Stimulated activated CD8-positive, alpha-beta memory T cell treated with anti-CD3 and anti-CD28 coated beads, Interleukin-15, amount 100 ng/mL, for 24 hours (primary cell): Measurements from ENCODE around the gene PPIP5K1.
A peak's percentile ranks its signal among the peaks of the same experiment; 100 is the strongest.

Experiments
- DNase-seq: peaks from one replicate; pipeline ENCODE4 v3.0.0-alpha.2; 2020; ENCODE audit warnings: low read depth

Gene PPIP5K1

DNA sequence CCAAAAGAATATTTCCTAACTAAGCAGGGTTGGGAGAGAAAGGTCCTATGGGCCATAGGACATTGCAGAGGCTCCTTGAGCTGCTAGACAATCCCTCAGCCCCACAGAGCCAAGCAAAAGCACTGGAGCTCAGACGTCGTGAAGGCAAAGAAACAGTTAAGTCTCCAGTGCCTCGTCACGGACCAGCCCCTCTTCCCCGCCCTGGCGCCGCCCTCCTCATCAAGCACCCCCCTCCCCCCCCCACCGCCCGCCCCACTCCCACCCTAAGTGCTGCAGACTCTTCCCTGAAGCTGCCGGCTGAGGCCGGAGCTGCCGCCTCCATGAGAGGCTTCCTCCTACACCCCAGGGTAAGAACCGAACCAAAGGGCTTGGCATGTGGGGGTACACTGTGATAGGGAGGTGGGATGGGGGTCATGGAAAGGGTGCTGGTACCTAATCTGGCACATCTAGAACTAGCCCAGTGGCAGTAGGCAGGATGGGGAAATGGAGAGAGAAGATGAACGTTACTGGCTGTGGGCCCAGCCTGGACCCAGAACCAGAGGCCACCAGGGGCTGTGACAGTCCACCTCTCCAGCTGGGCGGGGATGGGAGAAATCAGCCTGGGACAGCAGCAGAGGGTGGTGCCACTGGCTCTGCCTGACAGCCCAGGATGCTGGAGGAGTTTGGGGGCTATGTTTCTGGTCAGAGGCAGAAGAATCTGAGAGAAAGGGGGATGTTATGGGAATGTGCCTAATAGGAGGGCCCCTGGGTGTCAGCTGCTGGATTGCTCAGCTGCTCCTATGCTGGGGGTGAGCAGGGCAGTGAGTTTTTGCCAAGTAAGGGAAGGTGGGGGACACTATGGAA, 72.4 kb downstream of the PPIP5K1 start, which contains the start of gene MAP1A:
Gene MAP1A, plus strand, starts transcription at position 255 of the 843 bp plus-strand sequence. CDS start 3,866 bp downstream, outside the sequence.
- DNase-seq: no peak

DNA sequence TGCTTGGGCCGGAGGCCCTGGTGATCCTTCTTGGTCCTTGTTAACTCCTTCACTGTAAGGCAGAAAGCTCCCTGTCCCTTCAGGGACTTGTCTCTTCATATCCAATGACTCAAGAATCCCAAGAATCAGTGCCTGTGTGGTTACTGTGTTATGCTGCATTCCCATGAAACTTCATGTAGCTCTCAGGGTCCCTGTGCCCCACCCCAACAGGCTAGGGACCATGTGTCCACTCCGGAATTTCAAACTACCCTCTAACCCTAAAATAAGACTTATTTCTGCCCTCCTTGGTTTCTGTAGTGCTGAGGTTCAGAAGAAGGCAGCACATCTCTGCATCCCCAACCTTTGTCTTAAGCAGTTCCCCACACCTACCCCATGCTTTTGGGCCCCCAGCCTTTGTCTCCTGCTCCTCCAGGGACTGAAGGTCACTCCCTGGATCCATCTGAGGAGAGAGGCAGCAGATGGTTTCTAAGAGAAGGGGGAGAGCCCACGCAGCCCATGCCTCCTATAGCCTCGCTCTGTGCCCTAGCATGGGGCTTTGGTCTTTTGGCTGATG, 73.1 kb downstream of the PPIP5K1 start:
- no peak for DNase-seq

DNA sequence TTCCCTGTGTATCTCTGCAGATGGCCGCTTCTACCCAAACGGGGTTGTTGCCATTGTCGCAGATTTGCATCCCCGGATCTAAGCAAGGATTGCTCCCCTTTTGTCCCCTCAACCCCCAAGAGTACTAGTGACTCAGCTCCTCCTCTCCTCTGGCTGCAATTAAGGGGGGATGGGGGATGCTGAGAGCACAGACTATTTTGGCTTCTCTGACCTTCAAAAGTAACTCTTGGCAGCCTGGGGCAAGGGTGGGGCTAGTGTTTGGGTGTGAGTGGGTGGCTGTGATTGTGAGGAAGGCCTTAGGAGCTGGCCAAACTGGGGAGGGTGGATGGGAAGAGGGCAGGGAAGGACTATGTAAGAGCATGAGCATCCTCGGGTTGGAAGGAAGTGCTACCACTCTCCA, 73.8 kb downstream of the PPIP5K1 start:
- DNase-seq: no peak

DNA sequence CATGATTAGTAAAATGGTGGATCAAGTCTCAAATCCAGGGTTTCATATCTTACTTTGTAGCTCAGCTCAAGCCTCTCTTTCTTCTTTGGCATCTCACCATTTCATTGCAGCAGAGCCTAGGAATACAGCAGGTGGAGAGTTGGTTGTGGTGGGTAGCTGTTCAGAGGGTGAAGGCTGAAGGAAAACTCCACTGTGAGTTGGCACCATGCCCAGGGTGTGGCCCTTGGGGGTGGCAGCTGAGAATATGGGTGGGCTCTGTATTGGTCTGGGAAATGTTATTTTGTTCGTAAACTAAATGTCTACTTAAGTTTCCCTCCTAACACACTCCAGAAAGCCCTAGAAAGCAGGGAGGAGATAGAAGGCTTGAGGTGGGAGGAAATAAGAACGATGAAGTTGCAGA, 74.3 kb downstream of the PPIP5K1 start:
- DNase-seq: no peak

DNA sequence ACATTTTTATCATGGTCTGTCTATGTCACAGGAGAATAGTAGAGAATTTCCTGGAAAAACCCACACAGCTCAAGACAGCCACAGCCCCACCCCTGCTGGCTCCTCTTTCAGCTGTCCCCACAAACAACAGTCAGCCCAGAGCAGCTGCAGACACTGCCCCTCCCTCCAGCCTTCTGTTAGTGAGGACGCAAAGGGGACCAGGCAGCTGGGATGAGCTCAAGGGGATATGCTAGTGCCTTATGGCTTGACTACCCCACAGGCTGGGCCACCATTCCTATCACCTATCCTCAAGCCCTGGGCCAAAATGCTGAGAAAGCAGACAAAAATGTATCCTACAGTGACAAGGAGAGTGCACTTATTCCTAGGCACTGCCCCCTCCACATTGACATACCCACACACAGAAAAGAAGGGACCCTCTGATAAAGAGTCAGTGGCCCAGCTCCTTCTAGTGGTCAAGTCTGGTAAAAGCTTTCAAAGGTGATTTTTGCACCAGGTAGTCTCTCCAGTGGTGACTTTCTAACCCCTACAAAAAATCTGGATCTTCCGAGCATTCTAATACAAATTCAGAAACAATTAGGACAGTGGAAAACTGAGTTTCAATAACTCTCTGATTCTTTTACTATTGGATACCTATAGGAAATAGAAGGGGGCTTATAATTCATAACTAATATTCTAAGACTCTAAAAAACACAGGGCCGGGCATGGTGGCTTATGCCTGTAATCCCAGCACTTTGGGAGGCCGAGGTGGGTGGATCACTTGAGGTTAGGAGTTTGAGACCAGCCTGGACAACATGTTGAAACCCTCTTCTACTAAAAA, 75.6 kb downstream of the PPIP5K1 start:
- DNase-seq: no peak

DNA sequence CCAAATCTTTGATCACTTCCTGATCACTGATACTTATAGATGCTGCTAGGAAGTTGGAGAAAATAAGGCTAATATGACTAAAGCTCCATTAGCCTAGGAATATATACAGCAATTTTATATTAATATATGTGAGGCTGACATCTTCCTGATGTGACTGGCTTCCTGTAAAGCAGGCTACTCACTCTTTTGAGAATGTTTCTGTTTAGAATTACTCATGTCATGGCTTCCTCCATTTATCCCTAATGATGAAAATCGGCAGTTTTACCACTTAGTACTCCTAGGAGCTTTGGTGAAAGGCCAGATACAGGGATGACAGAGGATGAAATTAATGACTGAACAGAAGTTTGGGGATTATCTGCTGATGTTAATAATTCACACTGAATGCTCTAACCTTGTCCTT, 76.5 kb downstream of the PPIP5K1 start:
- DNase-seq: no peak

DNA sequence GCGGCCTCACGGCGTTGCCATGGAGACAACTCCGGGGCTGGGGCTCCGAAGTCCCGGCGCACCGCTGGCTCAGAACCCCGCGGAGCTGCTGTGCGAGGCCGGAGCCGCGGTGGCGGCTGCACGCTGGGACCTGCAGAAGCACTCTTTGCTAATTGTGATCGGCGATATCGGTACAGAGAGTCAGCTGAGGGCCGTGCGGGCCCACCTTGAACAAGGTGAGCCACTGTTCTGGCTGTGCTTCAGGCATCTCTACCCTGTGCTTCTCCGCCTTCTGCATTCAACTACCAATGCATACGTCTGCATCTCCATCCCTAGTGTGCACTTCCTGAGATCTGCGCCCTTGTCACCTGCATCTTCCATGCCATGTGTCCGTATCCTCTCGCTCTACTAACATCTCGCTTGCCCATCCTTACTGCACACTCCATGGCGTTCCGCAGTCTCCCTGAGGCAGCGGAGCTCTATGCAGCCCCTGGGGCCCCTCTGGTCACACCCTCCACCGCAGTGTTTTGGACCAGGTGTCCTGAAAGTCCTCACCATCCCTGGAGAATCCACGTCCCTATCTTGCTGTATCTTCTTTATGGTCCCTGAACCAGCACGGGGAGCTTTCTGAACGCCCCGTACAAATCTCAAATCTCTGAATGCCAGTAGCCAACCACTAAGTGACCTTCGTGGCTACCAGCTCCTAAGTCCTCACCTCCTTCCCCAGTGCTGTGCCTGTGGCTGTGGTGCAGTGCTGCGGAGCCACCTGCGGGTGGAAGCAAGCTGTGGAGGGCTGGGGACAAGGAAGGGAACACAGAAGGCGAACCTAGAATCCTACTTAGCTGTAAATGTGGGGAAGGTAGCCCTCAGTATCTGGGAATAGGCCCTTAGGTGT, 78.8 kb downstream of the PPIP5K1 start:
- no peak for DNase-seq

DNA sequence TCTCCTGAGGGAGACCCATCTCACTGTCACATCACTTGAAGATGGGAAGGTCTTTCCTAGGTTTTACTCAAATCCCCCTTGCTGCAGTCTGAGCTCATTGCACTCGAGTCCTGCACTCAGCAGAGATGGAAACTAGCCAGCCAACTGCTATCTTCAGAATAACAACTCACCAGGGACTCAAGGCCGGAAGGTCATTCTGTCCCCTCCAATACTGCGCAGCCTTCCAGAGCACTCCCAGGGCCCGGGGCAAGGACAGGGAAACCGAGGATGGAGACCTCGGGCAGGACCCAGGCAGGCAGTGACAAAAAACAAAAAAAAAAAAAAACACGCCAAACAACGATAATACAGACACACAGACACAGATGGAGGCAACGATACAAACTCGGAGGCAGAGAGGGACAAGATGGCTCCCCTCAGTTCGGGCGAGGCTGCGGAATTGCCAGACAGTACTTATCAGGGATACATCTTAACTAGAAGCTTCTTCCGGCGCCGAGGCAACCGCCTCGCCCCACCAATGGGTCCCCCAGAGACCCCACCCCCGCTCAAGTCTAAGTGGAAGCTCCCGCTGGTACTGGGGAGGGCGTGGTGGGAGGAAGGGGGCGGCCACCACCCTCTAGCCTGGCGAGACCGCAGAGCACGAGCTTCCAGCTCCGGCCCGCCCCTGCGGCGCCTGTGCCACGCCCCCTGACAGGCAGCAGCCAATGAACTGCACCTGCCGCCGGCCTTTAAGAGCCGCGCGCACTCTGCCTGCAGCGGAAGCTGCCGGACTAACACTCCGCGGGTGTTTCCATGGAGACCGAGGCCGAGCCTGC, 79.6 kb downstream of the PPIP5K1 start:
- DNase-seq: peak; percentile 85

DNA sequence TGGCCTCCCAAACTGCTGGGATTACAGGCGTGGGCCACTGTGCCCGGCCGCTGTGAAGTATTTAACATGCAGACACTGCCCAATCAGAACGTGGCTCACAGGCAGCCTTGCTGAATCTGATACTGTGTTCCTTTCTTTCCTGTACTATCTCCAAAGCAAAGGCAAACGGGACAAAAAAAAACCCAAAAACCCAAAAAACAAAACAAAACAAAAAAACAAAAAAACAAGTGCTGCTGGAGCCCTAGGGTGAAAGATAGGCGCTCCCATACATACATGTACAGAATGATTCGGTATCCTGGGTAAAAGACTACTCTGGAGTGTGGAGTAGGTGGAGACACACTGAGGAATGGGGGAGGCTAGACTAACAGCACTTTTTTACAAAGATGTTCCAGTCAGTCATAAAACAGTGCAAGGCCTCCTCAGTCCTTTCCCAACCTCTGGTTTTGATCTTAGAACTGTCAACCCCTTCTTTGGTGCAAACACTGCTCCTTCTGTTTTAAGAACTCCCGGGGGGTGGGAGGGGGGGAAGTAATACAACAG, 80.3 kb downstream of the PPIP5K1 start:
- DNase-seq: no peak

DNA sequence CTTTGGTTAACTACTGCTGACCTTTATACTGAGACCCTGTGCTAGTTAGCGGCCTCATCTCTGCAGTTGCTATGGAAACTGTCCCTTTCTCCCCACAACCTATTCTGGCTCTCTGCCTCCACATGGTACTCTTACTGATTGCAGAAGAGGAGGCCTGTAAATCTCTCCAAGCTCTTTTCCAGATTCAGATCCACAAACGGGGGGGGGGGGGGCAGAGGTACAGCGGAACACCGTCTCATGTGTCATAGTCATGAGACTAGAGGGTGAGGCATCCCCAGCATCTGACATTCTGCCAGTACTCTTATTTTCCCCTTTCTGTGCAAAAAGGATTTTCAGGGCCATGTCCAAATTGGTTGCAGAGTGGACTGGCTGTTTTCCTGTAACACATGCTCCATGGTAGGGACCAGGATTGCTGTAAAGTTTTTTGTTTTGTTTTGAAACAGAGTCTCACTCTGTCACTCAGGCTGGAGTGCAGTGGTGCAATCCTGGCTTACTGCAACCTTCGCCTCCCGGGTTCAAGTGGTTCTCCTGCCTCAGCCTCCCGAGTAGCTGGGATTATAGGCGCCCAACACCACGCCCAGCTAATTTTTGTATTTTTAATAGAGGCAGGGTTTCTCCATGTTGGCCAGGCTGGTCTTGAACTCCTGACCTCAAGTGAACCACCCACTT, 80.9 kb downstream of the PPIP5K1 start:
- DNase-seq: no peak

DNA sequence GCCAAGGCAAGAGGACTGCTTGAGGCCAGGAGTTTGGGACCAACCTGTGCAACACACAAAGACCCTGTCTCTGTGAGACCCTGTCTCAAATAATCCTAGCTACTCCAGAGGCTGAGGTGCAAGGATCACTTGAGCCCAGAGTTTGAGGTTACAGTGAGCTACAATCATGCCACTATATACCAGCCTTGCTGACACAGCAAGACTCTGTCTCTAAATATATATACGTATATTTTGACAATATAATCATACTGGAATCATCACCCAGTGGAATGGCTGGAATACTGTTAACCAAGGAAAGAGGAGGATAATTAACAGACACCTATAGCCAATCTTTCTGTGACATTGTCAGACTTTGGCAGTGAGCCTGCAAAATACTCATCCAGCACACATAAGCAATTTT, 81.6 kb downstream of the PPIP5K1 start:
- no peak for DNase-seq

DNA sequence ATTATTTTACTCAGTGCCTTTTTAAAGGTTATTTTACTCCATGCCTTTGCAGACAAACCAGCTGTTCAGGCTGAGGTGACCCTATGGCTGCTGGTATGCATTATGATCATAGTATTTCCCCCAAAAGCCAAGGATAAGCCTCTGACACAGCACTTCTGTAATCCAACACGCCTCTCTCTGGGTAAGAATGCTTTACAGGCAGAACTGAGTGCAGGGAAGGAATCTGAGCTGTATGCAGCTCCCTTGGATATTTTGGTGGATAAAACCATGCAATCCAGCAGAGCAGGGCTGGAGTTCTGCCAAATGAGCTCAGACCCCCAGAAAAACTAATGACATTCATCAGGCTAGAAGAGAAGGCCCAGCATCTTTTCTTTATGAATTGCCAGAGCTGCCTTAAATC, 84.3 kb downstream of the PPIP5K1 start:
- DNase-seq: no peak

DNA sequence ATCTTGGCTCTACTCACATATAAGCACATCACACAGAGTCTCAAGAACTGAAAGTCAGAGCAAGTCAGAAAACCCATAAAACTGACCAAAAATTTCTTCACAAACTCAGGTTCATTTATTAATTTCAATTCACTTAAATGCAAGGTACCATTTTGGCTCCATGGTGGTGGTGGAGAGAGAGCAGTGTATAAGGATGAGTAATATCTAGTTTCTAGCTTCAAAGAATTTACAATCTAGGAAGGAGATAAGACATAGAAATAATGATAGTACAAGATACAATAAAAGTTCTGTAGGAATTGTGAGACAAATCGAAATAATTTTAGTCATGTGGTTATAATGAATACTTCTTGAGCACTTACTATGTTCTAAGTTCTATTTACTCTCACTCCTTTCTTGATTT, 90.4 kb downstream of the PPIP5K1 start:
- no peak for DNase-seq

DNA sequence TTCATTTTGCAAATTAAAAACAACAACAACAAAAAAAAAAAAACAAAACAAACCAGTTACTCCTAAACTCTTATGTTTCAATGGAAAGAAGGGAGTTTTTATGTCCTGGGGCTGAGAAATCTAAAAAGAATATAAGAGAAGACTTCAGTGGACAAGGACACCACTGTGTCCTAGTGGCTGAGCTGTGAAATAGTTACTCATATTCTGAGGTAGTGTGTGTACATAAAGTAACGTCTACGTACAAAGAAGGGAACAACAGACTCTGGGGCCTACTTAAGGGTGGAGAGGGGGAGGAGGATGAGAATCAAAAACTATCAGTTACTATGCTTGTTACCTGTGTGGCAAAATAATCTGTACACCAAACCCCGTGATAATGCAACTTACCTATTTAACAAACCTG, 91.0 kb downstream of the PPIP5K1 start:
- DNase-seq: no peak

DNA sequence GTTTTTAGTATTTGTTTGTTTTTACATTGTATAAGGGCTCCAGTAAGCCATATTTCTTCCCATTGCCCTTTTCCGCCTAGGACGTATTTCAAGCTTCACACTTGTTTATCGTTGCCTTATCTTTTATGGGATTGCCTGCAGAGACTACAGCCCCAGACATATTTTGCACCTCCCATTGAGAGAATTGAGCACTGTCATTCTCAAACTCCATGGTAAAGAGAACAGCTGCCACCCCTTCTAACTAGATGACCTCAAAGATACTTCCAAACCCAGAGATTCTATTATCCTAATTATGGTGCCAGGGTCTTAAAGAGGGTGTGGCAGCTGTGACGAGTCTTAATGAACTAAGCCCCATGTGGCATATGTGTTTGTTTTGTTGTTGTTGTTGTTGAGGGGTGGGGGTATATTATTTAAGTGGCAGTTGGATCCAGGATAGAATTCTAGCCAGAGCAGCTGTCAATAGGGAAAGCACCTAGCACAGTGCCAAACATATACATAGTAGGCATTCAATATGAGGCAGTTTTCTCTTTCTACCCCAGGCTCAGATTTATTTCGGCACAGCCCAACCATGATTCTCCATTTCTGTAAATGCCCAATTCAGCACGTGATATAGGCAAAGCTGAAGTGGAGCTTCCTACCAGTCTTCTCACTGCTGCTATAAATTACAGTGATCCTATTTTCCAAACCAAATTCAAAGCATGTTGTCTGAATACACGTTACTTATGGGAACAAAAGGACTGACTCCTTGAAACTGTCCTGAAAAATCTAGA, 96.1 kb downstream of the PPIP5K1 start:
- no peak for DNase-seq

DNA sequence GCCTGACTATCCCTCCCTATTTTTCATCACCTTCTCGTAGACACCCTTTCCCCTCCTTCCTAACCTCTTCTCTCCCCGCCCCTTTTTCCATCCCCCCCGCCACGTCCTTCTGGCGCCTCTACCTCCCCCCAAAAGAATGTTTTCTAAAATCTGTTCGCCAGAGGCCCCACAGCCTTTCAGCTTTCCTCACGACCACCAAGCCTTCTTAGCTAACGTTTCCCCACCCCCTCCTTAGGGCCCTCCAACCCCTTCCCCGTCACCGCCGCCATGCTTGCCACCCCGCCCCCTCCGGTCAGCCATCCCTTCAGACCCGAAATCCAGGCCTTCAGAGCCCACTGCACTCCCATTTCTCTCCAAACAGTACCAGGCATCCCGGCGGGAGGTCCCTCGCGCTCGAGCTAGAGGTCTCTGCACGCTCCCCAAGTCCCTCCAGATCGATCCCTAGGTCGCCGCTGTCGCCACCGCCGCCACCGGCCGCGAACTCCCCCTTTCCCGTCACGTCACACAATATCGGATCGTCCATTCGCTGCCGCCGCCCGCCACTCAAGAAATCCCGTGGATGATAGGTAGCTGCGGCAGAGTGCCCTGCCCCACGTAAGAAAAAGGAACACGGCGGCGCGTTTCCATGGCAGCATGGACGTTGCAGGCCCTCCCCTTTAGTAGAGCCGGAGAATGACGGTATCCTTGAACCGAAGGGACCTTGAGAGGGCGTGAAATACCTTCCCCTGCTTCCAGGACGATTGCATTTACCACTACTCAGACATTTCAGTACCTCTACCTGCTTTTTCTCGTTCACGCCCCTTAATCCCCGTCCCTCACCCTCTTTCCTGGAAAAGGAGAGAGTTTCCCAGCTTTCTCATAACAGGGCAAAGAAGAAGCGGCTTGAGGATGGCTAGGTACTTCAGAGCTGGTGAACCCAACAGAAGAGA, 97.1 kb downstream of the PPIP5K1 start, which contains the start of gene TP53BP1:
Gene TP53BP1, minus strand, starts transcription at position 484 of the 929 bp plus-strand sequence. Its CDS starts 113 bp downstream, at position 371.
- DNase-seq: peak; percentile 74

DNA sequence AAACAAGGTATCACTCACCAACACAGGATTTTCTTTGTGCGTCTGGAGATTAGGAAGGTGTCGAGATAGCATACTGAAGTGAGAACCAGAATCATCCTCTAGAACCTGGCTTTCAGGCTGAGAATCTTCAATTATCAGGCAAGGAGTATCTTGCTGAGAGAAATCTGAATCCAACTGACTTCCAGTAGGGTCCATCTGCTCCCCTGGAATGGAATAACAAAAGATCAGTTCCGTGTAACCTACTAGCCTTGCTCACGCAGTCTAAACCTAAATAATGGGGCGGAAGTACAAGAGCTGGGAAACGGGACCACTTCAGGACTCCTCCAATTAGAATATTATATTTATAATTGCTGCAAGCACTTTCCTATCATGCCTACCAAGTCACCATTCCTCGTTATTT, 97.7 kb downstream of the PPIP5K1 start:
- no peak for DNase-seq

DNA sequence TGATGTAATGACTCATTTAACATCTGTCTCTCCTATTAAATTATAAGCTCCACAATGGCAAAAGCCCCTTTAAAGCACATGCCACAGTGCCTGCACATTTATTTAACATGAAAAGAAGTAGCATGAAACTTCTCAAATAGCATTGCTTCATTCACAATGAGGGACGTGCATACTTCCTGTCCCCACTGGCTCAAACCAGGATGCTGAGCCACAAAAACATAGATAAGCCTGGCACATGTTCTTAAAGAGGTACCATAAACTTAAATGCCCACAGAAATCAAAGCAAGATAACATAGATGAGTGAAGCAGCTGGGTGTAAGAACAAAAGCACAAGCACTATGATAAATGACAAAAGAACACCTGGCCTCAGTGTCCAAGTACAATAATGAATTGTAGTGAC, 100.8 kb downstream of the PPIP5K1 start:
- no peak for DNase-seq
